ENCODE data around the gene VTI1B. TPM values are rescaled to one million over a fixed set of nuclear protein-coding genes. Genes with fewer than 3 reads are reported as not detected.
"Not testable (repeated sequence)": the region's sequence is repeated elsewhere in the genome, so short reads cannot be mapped to it uniquely, and the experiment has no call there.

VTI1B gene
- total RNA-seq, 2 donors from 2014 or later = 116 to 121 TPM

- no peak for TF ChIP-seq CTCF (IDR thresholded peaks at IDR 0.05)
- DNase-seq = no peak
- no peak overlapping the region for H3K9ac ChIP-seq (ENCODE audit: low read depth in 2 of 2, low read length in 2 of 2)
- H3K4me3 ChIP-seq = no peak overlapping the region
- no peaks in the 10 kb centered on the region for H3K4me1 ChIP-seq
- no peak overlapping the region for H3K27ac ChIP-seq
- H3K27me3 ChIP-seq = peaks cover 4% of the 10 kb centered on the region
- H3K9me3 ChIP-seq = no peaks in the 10 kb centered on the region
- intact Hi-C loops (cut with DNase I) = no loop called here
- H3K36me3 ChIP-seq = no peaks in the 10 kb centered on the region
These were observed 42.6 kb upstream of the VTI1B start for GRCh38 chr14:67717048-67717447.

DNA sequence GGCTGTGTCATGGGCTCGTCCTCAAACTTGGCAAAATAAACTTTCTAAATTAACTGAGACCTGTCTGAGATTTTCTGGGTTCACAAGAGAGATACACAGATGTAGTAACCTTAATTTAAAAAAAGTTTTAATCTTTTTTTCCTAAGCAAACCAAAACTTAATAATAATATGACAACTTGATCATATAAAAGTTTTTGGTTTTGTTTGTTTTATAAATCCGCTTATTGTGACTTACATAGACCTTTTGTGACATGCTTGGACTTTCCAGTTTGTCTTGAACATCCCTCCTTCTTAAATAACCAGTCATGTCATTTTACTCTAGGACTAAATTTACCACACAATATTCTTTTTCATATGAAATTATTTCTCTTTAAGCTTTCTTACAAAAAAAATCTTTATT is 35.8 kb upstream of the VTI1B start:
- no peak for TF ChIP-seq CTCF (IDR thresholded peaks at IDR 0.05)
- no peak overlapping the region for H3K9ac ChIP-seq (ENCODE audit: low read depth in 2 of 2, low read length in 2 of 2)
- H3K27me3 ChIP-seq = no peaks in the 10 kb centered on the region
- no peak overlapping the region for H3K4me3 ChIP-seq
- intact Hi-C loops (cut with DNase I) = no loop called here
- no peaks in the 10 kb centered on the region for H3K9me3 ChIP-seq
- no peak overlapping the region for H3K27ac ChIP-seq
- H3K4me1 ChIP-seq = no peaks in the 10 kb centered on the region
- no peaks in the 10 kb centered on the region for H3K36me3 ChIP-seq
- DNase-seq = no peak

- H3K9me3 ChIP-seq = not testable (repeated sequence)
- intact Hi-C loops (cut with DNase I) = loop anchor here (10.0 kb wide), 2 partner anchors 185 to 285 kb away; no protein-coding TSS in a partner anchor
These were observed 35.4 kb upstream of the VTI1B start for GRCh38 chr14:67709796-67710195.

DNA sequence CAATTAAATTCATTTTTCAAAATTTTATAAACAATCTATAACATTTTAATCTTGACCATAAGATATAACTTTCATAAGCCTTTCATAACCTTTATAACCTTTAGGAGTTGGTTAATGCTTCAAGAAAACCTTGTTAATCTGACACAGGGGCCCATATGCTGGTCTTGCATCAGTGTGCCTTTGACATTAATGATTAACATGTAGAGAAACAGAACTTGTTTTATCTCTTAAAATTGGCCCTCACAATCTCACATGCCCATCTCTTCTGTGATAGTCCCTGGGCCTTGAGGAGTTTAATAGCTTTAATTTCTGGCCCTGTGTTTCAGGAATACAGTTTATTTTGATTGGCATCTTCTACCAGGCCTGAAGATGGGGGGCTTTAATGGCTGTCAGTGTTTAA is 34.9 kb upstream of the VTI1B start:
- H3K9ac ChIP-seq (ENCODE audit: low read depth in 2 of 2, low read length in 2 of 2); H3K4me3 ChIP-seq; H3K27me3 ChIP-seq; H3K27ac ChIP-seq; DNase-seq; H3K36me3 ChIP-seq; H3K4me1 ChIP-seq; H3K9me3 ChIP-seq: not testable (repeated sequence)
- intact Hi-C loops (cut with DNase I) = loop anchor here (10.0 kb wide), 2 partner anchors 185 to 285 kb away; no protein-coding TSS in a partner anchor

More at GRCh38 chr14:67709796-67710195, 35.4 kb upstream of the VTI1B start:
- H3K27ac ChIP-seq; H3K4me3 ChIP-seq; H3K27me3 ChIP-seq; H3K36me3 ChIP-seq; H3K9ac ChIP-seq (ENCODE audit: low read depth in 2 of 2, low read length in 2 of 2); H3K4me1 ChIP-seq; DNase-seq: not testable (repeated sequence)

DNA sequence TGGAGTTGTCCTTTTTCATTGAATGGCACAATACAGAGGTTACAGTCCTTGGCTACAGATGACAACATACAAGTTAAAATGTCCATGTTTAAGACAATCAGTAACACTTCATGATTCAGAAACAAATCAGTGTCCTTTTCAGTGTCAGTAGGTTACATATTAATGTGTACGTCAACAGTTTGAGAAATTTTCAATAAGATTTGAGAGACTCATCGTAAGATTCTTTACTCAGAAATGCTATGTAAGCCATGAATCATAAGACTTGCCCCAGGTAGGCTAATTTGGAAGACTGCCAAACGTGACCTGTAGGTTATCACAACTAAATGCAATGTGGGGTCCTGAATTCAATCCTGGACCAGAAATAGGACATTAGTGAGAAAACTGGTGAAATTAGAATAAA is 30.8 kb upstream of the VTI1B start:
- H3K27ac ChIP-seq = no peak overlapping the region
- DNase-seq = no peak
- no peak overlapping the region for H3K9ac ChIP-seq (ENCODE audit: low read depth in 2 of 2, low read length in 2 of 2)
- H3K4me1 ChIP-seq = no peaks in the 10 kb centered on the region
- no peak for TF ChIP-seq CTCF (IDR thresholded peaks at IDR 0.05)
- H3K36me3 ChIP-seq = no peaks in the 10 kb centered on the region
- intact Hi-C loops (cut with DNase I) = loop anchor here (2.0 to 10.0 kb wide), 3 partner anchors 120 to 280 kb away; no protein-coding TSS in a partner anchor
- H3K9me3 ChIP-seq = no peaks in the 10 kb centered on the region
- no peak overlapping the region for H3K4me3 ChIP-seq
- no peaks in the 10 kb centered on the region for H3K27me3 ChIP-seq

DNA sequence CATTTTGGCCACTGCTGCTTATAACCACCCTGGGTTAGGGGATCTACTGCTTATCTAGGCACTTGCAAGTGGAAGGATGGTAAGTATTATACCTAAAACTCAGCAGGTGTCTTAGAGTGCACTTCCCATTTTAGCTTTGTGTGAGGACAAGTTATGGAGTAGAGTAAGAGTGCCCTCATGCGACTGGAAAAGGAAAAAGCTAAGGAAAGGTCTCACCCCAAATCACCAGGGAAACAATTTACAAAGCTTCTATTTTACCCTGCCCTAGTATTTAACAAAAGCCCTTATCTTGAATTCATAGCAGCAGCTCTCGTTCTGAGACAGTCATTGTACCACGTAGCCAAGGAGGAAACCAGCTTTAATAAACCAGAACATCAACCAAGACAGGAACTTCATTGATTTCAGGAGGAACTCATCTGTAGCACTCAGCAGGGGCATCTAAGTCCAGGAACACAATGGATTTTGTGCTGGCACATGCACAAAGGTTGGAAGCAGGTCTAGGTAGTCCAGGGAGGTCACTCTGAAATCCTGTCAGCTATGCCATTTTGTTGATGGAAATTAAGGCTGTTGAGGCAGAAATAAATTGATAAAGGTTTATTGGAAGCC is 30.2 kb upstream of the VTI1B start:
- no peaks in the 10 kb centered on the region for H3K9me3 ChIP-seq
- peak; percentile 52 for TF ChIP-seq CTCF (IDR thresholded peaks at IDR 0.05)
- no peaks in the 10 kb centered on the region for H3K27me3 ChIP-seq
- H3K36me3 ChIP-seq = no peaks in the 10 kb centered on the region
- H3K4me1 ChIP-seq = no peaks in the 10 kb centered on the region
- intact Hi-C loops (cut with DNase I) = loop anchor here (2.0 to 10.0 kb wide), 3 partner anchors 120 to 280 kb away; no protein-coding TSS in a partner anchor
- DNase-seq = peak; percentile 40
- H3K4me3 ChIP-seq = no peak overlapping the region
- H3K9ac ChIP-seq (ENCODE audit: low read depth in 2 of 2, low read length in 2 of 2) = no peak overlapping the region
- H3K27ac ChIP-seq = no peak overlapping the region
